HG03095 (cell line): ENCODE data around the gene EID1.
"Not testable (repeated sequence)": the region's sequence is repeated elsewhere in the genome, so short reads cannot be mapped to it uniquely, and the experiment has no call there.

Experiments used
- ATAC-seq: cut with Tn5 transposase; IDR thresholded peaks from one replicate; pipeline ENCODE4 v1.9.1; 2021; ENCODE audit warnings: moderate library complexity; ENCODE audit not compliant: unreplicated experiment

Gene EID1

GRCh38 chr15:48905847-48906246, 27.9 kb downstream of the EID1 start:
- no peak for ATAC-seq

- not testable (repeated sequence) for ATAC-seq
Measured at GRCh38 chr15:48909313-48909712, 31.4 kb downstream of the EID1 start.

GRCh38 chr15:48910554-48910953, 32.6 kb downstream of the EID1 start:
- ATAC-seq = not testable (repeated sequence)

GRCh38 chr15:48913141-48913540, 35.2 kb downstream of the EID1 start:
- ATAC-seq = no peak

GRCh38 chr15:48914717-48915116, 36.8 kb downstream of the EID1 start:
- no peak for ATAC-seq

- no peak for ATAC-seq
Measured at GRCh38 chr15:48915861-48916260, 37.9 kb downstream of the EID1 start.

GRCh38 chr15:48916721-48917120, 38.8 kb downstream of the EID1 start:
- ATAC-seq = no peak

GRCh38 chr15:48922046-48922445, 44.1 kb downstream of the EID1 start:
- ATAC-seq = no peak

- ATAC-seq = no peak
Measured at GRCh38 chr15:48924528-48925393, 46.8 kb downstream of the EID1 start.

GRCh38 chr15:48925714-48926223, 47.8 kb downstream of the EID1 start:
- no peak for ATAC-seq

GRCh38 chr15:48928877-48929538, 51.1 kb downstream of the EID1 start:
- ATAC-seq = no peak

- ATAC-seq = no peak
Measured at GRCh38 chr15:48929661-48930060, 51.7 kb downstream of the EID1 start.
